ENCODE results near the gene RBM48.

GRCh38 chr7:92485267-92485892 lies 43.2 kb upstream of the RBM48 start:
- TF ChIP-seq GATA3 (IDR thresholded peaks at IDR 0.05; ENCODE audit: low read depth, low read length) (no peak), GATA2 (IDR thresholded peaks at IDR 0.05; ENCODE audit: low read depth, low read length) (no peak)

Data from SH-SY5Y (cell line).